Caco-2 (cell line): ENCODE data around the gene ANXA10. TPM values are rescaled to one million over a fixed set of nuclear protein-coding genes. Genes with fewer than 3 reads are reported as not detected.

ENCODE experiments used
- BruUV-seq: library from RNA; stranded (reverse); fragments of 400-500 nt; replicated peaks from 2 replicates; lab custom pipeline; 2021; lab: Mats Ljungman, UMichigan
- CTCF ChIA-PET: fragments of 300-600 bp; sonication (Branson Sonifier 250); formaldehyde crosslinking; loops from one replicate; lab custom pipeline; 2022; ENCODE audit warnings: antibody characterized with exemption; lab: Charles Lee
- POLR2A ChIA-PET: fragments of 300-600 bp; sonication (Branson Sonifier 250); formaldehyde crosslinking; loops from one replicate; lab custom pipeline; 2022; ENCODE audit warnings: antibody characterized with exemption; lab: Charles Lee
- DNase-seq, 2 experiments: peaks; one replicate each; pipeline versions ENCODE4 v3.0.0 to v3.0.0-alpha.2; 2020 to 2022
- H3K27me3 ChIP-seq: replicated peaks from 2 replicates; pipeline ENCODE4 v1.6.0; 2011; ENCODE audit warnings: low read length; ENCODE audit not compliant: control insufficient read depth, insufficient read depth
- H3K36me3 ChIP-seq: 2 replicates; pipeline ENCODE4 v1.5.1; 2011; ENCODE audit warnings: low read length; ENCODE audit not compliant: control insufficient read depth, insufficient read depth
- H3K4me1 ChIP-seq: fragments of 250-450 bp; sonication (Bioruptor Pico); 2 replicates; pipeline ENCODE4 v1.5.1; 2020; ENCODE audit warnings: mild to moderate bottlenecking
- H3K4me3 ChIP-seq: 2 replicates; pipeline ENCODE4 v1.5.1; 2011; ENCODE audit warnings: low read depth, mild to moderate bottlenecking, control low read depth, low read length
- H3K9me3 ChIP-seq: fragments of 250-450 bp; sonication (Bioruptor Pico); 2 replicates; pipeline ENCODE4 v1.5.1; 2020; ENCODE audit warnings: mild to moderate bottlenecking, moderate library complexity
- H3K27ac Mint-ChIP-seq: one replicate; pipeline ENCODE4 v1.8.0; 2022; ENCODE audit warnings: mixed read lengths; ENCODE audit not compliant: unreplicated experiment
- H3K27me3 Mint-ChIP-seq: one replicate; pipeline ENCODE4 v1.8.0; 2022; ENCODE audit warnings: mixed read lengths; ENCODE audit not compliant: insufficient read depth, unreplicated experiment
- H3K36me3 Mint-ChIP-seq: one replicate; pipeline ENCODE4 v1.8.0; 2022; ENCODE audit warnings: mild to moderate bottlenecking, mixed read lengths; ENCODE audit not compliant: insufficient read depth, unreplicated experiment
- H3K4me1 Mint-ChIP-seq: one replicate; pipeline ENCODE4 v1.8.0; 2022; ENCODE audit warnings: low read depth, mixed read lengths; ENCODE audit not compliant: unreplicated experiment
- H3K4me3 Mint-ChIP-seq: one replicate; pipeline ENCODE4 v1.8.0; 2022; ENCODE audit warnings: mild to moderate bottlenecking, moderate library complexity, mixed read lengths; ENCODE audit not compliant: unreplicated experiment
- H3K9me3 Mint-ChIP-seq: one replicate; pipeline ENCODE4 v1.8.0; 2022; ENCODE audit warnings: mixed read lengths; ENCODE audit not compliant: unreplicated experiment
- CTCF ChIP-seq, 2 experiments: fragments of 200-600 bp in 1 of 2; IDR thresholded peaks; 1 replicate in 1 of 2; 2 replicates in 1 of 2; pipeline versions ENCODE4 v1.5.1 to v1.8.0; 2011 to 2022; ENCODE audit warnings: antibody characterized with exemption in 1 of 2, control low read depth in 1 of 2, inconsistent platforms in 1 of 2, low read depth in 1 of 2, low read length in 1 of 2, mild to moderate bottlenecking in 1 of 2, moderate library complexity in 1 of 2; ENCODE audit not compliant: insufficient read depth in 1 of 2, severe bottlenecking in 1 of 2, unreplicated experiment in 1 of 2
- intact Hi-C: fragments of 100-400 bp; cut with micrococcal nuclease; formaldehyde crosslinking; loops from one replicate; pipeline ENCODE4 v1.10.0; 2022; ENCODE audit not compliant: unreplicated experiment
- total RNA-seq: library from RNA; stranded (reverse); gene quantifications from 2 replicates; pipeline ENCODE4 v1.2.3, GENCODE V29; 2022

ANXA10 gene
- total RNA-seq, 1 experiment from 2014 or later, result not detected

DNA sequence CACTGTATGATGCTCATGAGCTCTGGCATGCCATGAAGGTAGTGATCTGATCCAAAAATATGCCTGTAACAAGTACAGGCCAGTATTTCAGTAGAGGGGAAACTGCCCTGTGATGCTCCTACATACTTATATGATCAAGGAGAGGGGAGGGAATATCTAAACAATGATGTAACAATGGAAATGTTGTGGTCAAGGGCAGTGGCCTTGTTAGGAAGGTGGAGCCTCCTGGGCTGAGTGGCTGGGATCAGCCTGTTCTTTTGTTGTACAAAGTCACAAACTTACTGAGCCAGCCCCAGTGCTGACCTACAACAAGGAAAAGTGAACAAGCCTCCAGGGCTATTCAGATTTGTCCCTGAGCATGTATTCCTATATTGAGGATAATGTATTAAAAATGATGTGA, 70.3 kb downstream of the ANXA10 start:
- Histone ChIP-seq H3K4me3 (no peak overlapping the region), H3K9me3 (no peaks in the 10 kb centered on the region), H3K4me1 (no peaks in the 10 kb centered on the region), H3K36me3 (no peaks in the 10 kb centered on the region), H3K27me3 (no peaks in the 10 kb centered on the region)
- no peak overlapping the region for H3K4me3 Mint-ChIP-seq
- H3K27me3 Mint-ChIP-seq, result no peaks in the 10 kb centered on the region
- H3K4me1 Mint-ChIP-seq, result no peaks in the 10 kb centered on the region
- ChIA-PET CTCF (no interaction called here), POLR2A (no interaction called here)
- no peak overlapping the region for H3K27ac Mint-ChIP-seq
- intact Hi-C loops, result no loop called here
- BruUV-seq, result no TSS peak
- H3K36me3 Mint-ChIP-seq, result no peaks in the 10 kb centered on the region
- DNase-seq, result no peak
- no peak for TF ChIP-seq CTCF (IDR thresholded peaks at IDR 0.05; ENCODE audit: insufficient read depth in 1 of 2, low read depth in 1 of 2, low read length in 1 of 2, severe bottlenecking in 1 of 2, unreplicated experiment in 1 of 2)
- peaks cover 10% of the 10 kb centered on the region for H3K9me3 Mint-ChIP-seq

GRCh38 chr4:168163106-168163505, 70.8 kb downstream of the ANXA10 start:
- H3K27ac Mint-ChIP-seq, result no peak overlapping the region
- Histone ChIP-seq H3K4me3 (no peak overlapping the region), H3K9me3 (no peaks in the 10 kb centered on the region), H3K27me3 (no peaks in the 10 kb centered on the region), H3K4me1 (no peaks in the 10 kb centered on the region), H3K36me3 (no peaks in the 10 kb centered on the region)
- H3K4me1 Mint-ChIP-seq, result no peaks in the 10 kb centered on the region
- H3K9me3 Mint-ChIP-seq, result peaks cover 10% of the 10 kb centered on the region
- intact Hi-C loops, result no loop called here
- no peak for TF ChIP-seq CTCF (IDR thresholded peaks at IDR 0.05; ENCODE audit: insufficient read depth in 1 of 2, low read depth in 1 of 2, low read length in 1 of 2, severe bottlenecking in 1 of 2, unreplicated experiment in 1 of 2)
- no peak overlapping the region for H3K4me3 Mint-ChIP-seq
- DNase-seq, result no peak
- POLR2A ChIA-PET, result no interaction called here
- BruUV-seq, result no TSS peak
- CTCF ChIA-PET, result no interaction called here
- H3K36me3 Mint-ChIP-seq, result no peaks in the 10 kb centered on the region
- H3K27me3 Mint-ChIP-seq, result no peaks in the 10 kb centered on the region

- H3K36me3 Mint-ChIP-seq, result no peaks in the 10 kb centered on the region
- CTCF ChIA-PET, result no interaction called here
- no peak overlapping the region for H3K4me3 Mint-ChIP-seq
- Histone ChIP-seq H3K36me3 (no peaks in the 10 kb centered on the region), H3K4me1 (no peaks in the 10 kb centered on the region), H3K4me3 (no peak overlapping the region), H3K9me3 (no peaks in the 10 kb centered on the region), H3K27me3 (no peaks in the 10 kb centered on the region)
- POLR2A ChIA-PET, result no interaction called here
- TF ChIP-seq CTCF (IDR thresholded peaks at IDR 0.05; ENCODE audit: insufficient read depth in 1 of 2, low read depth in 1 of 2, low read length in 1 of 2, severe bottlenecking in 1 of 2, unreplicated experiment in 1 of 2), result no peak
- no peaks in the 10 kb centered on the region for H3K27me3 Mint-ChIP-seq
- no peaks in the 10 kb centered on the region for H3K4me1 Mint-ChIP-seq
- no peak for DNase-seq
- no TSS peak for BruUV-seq
- H3K9me3 Mint-ChIP-seq, result peaks cover 10% of the 10 kb centered on the region
- no peak overlapping the region for H3K27ac Mint-ChIP-seq
- intact Hi-C loops, result no loop called here
Measured at GRCh38 chr4:168164045-168164444, 71.7 kb downstream of the ANXA10 start.
